OCI-M2 (cell line): ENCODE data around the gene PPP1R13B.

Experiments
- DNase-seq: peaks from one replicate; lab custom pipeline; 2025; ENCODE audit not compliant: unreplicated experiment; lab: John Stamatoyannopoulos, UW

PPP1R13B gene

DNA sequence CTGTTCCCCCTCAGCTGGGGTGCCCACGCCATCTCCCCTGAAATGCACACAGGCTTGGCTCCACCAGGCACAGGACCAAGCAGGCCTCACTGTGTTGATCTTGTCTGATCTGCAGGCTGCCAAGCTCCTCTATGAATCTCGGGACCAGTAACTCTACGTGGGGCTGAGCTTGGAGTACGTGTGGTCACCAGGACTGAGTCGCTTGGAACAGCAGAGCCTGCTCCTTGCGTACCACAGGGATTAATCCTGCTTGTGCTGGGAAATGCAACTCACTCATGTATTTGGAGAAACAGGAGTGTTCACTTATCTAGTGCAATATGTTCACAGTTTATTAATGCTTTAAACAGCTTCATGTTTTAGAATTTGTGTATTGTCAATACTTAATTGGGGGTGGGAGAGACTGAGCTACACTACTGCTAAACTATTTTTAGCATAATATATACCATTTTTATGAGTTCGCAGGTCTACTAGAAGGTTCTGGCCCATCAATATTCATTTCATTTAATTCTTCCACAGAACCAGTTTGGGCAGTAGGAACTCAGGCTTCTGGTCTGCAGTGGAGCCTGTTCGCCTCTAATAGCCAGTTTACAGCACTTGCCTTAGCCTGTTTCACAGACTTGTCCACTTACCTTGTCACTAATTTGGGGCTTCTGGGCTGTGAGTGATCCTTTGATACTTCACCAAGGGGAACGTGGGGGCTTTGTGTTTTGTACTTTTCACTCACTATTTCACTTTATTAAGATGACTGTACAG is 114.3 kb downstream of the PPP1R13B start:
- DNase-seq, result no peak

DNA sequence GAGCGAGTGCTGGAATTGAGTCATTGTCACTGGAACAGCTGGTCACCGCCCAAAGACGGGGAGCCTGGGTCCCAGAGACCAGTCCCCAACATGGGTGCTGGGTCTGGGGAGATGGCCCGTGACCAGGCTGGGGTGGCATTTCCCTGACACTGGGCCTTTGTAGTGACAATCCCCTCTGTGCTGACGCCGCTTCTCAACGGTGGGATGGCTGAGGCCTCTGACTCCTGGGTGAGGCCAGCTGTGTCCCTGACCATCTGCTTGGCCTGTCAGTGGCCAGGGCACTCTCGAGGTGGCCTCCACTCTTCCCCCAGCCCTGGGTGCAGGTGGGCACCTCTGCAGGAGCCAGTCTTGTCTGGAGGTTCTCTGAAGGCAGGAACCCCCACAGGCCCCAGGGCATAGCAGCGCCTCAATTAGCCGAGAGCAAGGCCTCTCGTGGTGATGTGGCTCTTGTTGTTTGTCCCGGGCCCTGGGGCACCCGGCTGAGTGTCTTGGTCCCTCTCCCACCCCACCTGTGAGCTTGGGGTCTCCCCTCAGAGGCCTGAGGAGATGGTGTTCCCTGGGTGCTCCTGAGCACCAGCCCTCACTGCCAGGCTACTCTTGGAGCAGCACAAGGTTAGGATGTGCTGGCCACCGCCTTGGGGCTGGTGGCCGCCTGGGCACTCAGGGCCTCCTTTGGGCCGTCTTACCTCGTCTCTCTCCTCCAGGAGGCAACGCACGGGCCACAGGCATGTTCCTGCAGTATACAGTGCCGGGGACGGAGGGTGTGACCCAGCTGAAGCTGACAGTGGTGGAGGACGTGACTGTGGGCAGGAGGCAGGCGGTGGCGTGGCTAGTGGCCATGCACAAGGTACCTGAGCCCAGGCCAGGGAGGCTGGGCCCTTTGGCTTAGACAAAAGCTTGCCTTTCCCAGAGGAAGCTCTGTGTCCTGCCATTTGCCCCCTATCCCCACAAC is 115.2 kb downstream of the PPP1R13B start:
- DNase-seq, result no peak

DNA sequence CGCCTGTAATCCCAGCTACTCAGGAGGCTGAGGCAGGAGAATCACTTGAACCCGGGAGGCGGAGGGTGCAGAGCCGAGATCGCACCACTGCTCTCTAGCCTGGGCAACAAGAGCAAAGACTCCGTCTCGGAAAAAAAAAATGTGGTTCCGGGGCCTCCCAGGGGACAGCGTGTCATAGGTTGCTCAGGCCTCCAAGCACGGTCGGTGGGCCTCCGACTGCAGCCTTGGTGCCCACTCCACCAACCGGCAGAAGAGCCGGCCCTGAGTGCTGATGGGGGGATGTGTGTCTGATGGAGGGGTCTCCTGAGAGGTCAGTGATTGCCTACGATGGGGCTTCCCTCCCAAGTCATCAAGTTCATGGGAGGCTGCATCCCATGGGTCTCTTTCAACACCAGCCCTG is 115.9 kb downstream of the PPP1R13B start:
- no peak for DNase-seq

DNA sequence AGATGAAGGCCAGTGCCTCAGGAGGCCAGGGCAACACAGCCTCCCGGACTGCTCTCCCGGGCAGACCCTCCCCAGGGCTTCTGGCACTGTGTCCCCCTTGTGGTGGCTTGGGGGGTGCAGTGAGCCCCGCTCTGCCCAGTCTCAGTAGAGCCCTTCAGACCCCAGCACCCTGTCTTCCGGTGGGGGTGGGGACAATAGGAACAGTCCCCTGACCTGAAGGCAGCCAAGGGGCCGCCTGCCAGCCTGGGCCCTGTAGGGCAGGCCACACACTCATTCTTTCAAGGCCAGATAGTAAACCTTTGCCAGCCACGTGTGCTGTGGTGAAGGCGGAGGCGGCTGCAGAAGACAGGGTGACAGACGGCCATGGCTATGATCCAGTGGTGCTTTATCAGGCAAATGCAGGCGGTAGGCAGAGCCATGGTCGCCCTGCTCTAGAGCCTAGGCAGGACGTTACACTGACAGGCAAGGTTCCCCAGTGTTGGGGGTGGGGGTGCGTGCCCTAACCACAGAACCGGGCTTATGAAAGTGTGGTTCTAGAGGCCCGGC is 116.8 kb downstream of the PPP1R13B start:
- DNase-seq, result peak; percentile 87

DNA sequence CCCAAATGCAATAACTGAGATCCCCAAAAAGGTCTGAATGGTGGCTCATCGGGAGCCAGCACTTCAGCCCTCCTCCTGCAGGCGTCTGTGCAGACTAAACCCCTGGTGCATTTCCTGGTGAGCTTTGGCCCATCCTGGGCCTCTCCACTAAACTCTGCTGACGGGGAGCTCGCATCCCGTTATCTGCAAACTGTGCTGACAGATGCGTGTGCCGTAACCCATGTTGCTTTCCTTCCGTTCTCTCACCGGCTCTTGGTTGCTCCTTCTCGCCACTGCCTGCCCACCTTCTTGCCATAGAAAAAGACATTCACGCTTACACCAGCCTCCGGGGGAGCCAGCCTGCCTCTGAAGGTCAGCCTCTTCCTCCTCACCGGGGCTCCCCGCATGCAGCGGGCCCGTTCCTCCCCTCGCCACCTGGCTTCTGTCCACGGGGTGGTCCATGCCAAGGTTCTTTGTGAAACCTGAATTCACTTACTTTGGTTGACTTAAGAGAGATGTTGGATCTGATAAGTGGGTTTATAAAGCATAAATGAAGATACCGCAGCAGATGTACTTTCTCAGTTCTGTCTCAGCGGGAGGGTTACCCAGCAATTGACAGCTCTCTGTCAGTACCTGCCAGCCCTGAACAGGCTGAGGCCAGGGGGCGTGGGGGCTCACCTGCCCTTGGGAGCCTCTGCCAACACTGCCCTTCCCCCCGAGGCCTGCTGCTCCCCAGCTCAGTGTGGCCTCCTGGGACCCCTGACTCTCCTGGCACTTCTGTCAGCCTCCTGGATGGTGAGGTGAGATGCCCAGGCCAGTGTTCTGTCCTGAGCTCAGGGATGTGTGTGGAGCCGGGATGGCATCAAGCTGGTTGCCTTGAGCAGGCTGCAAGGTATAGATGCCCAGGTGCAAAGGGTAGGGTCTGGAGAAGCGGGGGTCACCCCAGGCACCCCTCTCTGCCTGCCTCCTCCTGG is 117.6 kb downstream of the PPP1R13B start:
- DNase-seq, result no peak

DNA sequence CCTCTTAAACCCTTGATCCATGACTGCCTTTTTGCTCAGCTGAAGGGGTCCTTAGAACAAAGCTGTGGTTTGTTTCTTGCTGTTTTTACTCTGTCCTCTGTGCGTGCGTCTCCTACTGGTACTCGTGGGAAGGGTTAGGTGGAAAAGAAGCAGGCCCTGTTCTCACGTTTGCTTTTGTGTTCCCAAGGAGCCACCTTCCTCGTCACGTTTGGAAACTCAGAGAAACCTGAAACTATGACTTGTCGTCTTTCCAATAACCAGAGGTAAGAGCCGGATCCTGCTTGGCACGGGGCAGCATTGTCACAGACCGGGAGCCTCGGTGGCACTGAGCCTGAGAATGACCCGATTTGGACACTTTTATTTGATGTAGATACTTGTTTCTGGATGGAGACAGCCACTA is 118.7 kb downstream of the PPP1R13B start:
- DNase-seq, result no peak

DNA sequence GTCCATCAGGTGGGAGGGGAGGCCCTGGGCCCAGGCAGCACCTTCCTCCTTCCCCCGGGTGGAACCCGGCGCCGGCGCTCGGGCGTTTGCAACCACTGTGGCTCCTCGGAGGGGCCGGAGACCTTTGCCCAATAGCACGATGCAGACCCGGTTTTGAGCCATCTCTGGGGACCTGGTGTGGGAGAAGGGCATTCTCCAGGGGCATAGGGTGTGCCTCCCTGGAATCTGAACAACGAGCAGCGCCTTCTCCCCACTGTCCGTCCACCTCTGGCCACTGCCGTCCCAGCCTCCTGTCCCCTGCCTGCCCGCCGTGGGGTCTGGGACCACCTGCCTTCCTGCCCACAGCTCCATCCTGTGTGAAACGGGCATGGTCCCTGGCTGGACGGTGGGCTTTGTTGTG is 119.2 kb downstream of the PPP1R13B start:
- DNase-seq, result no peak

DNA sequence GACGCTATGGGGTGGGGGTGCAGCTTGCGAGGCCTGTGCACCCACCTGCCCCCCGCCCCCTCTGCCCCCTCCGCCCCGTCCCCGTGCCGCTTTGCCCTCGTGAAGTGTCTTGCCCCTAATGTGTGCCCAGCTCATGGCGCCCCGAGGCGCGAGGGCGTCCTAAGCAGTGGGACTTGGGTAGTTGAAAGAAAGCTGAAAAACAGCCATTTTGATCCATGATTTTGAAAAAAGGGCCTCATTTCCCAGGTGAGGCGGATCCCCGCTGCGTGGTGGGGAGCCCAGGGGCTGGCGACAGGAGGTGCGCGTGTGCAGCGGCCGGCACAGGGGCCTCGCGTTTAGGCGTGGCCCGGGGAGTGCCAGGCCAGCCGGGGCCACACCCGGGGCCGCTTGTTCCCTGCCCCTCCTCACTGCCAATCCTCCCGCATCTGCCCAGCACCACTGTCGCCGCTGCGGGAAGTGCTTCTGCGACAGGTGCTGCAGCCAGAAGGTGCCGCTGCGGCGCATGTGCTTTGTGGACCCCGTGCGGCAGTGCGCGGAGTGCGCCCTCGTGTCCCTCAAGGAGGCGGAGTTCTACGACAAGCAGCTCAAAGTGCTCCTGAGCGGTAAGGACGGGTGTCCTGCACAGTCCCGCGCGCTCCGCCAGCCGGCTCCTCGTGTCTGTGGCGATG is 119.9 kb downstream of the PPP1R13B start:
- no peak for DNase-seq

DNA sequence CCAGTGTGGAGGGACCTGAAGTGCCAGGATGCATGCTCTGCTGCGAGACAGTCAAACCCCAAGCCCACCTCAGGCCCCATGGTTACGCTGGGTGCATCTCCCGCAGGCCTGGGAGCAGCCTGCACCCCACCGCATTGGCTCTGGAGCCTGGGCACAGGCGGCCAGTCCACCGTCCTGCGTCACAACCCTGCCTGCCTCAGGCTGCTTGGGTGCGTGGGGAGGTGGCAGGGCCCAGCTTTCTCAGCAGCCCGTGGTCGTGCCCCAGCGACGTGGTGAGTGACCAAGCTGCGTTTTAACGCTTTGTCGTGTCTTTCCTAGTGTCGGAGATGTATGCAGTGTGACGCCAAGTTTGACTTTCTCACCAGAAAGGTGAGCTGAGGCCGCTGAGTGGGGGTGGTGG is 120.9 kb downstream of the PPP1R13B start:
- DNase-seq, result no peak

DNA sequence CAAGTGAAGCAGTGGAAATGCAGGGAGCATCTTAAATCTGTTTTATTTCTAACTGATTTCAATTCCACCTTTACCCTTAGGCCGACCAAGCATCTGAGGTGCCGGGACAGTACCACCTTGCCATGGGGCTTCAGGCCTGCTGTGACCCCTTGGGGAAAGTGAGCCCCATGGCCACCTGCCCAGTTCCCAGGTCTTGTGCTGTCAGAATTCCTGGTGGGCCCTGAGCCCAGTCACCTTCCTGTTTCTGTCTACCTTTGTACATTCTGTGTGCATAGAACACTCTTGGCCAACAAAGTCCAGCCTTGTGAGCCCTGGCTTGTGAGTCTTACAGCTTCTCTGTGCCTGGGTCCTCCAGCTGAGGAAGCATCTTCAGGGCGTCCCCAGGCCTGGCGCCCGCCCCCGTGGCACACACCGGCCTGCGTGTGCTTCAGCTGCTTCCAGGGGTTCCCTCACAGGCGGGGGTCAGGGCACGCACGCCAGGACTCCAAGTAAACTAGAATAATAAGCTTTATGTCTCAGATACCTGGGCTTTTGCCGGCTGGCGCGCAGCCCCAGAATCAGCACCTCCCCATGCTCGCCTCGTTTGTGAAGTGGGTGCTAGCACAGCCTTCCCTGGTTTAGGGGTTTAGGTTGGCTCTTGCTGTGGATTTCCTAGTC is 121.5 kb downstream of the PPP1R13B start:
- no peak for DNase-seq

DNA sequence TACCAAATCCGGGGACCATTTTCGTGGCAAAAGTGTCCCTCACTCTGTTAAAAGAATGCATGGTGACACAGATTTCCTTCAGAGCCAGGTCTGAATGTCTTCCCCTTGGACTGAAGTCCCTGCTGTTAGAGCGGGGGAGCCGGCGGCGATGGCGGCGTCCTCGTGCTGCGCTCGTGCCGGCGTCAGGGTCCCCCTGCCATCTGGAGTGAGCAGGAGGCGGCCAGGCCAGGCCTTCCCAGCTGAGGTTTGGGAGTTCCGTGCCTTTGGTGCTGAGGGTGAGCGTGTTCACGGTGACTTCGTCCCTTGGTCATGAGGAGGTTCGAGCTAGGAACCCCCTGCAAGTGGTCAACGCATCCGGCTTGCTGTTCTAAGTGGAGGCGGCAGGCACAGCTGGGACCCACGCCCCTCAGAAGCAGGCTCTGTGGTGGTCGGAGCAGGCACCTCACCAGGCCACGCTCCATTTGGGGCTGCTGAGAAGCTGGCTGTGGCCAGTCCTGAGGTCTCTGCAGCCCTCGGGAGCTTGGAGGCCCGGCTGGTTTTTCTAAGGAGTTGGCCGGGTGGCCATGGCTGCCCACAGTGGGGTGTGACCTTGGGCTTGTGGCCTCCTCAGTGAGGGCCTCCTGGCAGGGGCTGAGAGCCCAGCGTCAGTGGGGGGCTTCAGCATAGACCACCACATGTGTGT is 122.2 kb downstream of the PPP1R13B start:
- no peak for DNase-seq

DNA sequence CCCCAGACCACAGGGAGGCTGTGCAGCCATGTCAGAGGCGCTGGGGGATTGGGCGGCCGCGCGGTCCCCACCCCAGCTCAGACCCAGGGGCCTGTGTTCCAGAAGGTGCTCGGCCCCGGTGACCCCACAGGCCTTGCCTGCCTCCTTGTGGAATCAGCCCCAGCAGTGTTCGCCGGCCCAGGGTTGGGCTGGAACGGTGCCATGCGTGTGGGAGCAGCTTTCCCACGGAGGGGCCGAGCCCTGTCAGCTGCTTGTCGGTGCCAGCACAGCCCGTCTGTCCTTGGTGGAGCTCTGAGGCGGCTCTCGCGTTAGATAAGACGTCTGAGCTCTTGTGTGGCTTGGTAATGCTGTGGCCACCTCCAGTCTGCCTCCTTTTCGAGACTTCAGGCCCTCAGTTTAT is 123.3 kb downstream of the PPP1R13B start:
- no peak for DNase-seq

DNA sequence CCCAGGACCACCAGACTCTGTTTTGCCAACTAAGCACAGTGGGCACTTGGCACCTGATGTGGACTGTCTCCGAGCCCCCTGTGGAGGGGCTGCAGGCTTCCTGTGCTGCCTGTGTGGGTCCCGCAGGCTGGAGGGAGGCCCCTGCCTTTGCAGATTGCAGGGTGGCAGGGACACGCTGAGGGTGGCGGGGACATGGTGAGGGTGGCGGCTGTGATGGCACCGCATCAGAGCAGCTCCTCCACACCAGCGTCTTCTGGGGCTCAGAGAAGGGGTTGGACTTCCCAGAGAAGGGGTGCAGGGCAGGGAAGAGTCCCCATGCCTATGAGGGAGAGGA is 123.7 kb downstream of the PPP1R13B start:
- no peak for DNase-seq

DNA sequence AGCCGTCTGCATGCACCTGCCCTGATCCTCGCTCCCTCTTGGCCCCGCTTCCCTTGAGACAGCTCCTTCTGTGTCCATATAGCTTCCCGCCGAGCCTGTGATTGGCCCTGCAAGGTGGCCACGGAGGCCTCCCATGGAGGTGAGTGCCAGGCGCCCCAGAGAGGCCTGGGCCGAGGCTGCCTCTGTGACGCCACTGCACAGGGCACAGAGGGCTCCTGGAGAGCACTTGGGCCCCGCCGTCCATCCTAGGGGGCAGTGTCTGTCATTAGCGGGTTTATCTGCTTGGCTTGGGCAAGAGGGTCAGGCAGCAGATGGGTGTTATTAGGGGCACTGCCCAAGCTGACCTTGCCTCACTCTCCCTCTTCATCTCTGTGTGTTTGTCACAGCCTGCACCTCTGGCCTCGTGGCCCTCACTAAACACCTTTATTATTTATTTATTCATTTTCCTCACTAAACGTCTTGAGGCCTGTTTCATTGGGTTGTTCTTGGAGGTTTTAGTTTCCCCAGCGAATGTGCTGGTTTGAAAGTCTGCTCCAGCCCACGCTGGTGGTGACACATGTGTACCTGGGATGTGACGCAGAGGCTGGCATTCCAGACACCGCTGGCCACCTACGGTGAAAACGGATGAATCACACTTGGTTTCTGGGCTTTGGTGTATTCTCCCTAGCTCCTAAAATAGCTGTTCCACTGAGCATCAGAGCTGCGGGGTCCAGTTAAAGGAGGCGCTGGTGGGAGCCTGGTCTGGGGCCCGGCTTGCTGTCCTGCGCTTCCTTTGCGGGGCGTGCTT is 125.8 kb downstream of the PPP1R13B start:
- DNase-seq, result no peak

DNA sequence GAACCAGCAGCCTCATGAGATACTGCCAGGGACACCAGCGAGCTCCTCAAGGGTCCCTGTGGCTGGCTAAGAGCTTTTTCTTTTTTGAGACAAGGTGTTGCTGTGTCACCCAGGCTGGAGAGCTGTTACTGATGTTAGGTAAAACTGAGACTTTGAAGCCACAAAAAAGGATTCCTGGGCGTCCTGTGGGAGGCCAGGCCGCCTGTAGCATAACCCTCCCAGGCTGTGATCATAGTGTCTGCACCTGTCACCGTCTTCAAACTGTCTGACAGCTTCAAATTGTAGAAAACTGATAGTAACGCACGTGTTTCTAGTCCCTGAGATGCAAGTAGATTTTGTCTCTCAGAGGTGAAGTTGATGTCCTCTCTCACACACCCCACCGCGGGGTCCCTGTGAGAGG is 127.6 kb downstream of the PPP1R13B start:
- DNase-seq, result no peak

DNA sequence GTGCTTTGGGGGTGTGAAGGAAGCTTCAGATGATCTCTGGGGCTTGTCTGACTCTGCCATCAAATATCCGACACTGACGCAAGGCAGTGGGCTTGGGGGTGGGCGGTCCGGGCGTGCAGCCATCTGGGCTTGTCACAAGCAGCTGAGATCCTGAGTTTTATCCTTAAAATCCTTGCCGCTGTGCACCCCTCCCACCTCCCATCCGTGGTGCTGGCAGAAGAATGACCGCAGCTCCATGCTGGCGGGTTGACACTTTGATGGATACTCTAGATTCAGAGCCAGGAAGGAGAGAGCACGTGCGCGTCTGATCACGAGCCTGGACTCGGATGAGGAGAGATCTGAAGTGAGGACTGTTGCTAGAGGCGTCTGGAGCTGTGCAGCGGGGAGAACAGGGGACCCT is 128.8 kb downstream of the PPP1R13B start:
- DNase-seq, result no peak

DNA sequence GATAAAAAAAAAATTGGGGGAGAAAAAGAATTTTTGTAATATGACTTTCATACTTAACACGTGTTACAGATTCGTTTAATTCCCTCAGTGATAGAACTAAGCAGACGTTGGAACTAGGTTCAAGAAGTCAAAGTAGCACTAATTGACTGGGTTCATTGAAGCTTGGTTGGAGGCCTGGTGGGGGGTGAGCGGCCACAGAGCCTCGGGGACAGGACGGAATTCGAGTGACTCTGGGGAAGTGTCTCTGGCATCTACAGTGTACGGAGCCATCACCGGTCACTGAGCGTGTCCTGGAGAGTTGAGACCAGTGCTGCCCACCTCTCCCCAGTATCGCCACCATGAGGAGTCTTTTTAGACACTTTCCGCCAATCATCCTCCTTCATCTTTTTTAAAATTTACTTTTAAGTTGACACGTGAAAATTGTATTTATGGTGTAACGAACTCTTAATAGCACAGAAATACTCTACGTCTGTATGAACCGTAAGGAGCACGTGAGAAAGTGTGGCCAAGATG is 130.4 kb downstream of the PPP1R13B start:
- DNase-seq, result no peak

DNA sequence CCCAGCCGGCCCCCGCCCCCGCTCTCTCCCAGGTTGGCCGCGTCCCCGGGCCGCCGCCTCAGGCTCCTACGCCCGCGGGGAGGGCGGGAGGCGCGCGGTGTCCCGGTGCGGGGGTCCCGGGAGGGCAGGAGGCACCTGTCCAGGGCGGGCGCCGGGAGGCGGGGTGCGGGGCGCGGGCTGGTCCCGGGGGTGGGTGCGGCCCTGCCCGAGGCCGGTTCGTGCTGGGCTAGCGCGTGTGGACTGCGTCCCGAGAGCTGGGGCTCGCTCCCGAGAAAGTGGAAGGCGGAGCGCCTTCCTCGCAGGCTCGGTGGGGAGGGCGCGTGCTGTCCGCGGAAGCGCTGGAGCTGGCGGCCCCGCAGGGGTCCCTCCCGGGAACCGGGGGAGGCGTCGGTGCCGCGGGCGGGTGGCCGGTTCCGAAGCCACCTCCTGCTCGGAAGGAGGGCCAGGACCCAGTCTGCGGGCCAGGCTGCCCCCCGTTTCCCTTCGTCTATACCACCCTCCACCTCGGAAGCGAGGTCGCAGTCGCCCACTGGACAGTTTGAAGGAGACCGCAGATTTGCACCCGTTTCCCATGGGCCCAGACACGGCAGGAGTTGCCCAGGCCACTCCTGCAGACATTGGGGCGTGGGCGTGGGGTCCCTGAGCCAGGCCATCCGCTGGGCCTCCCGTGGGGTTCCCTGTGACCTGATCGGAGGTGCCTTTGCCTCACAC is 131.1 kb downstream of the PPP1R13B start:
- no peak for DNase-seq
